GM12891 (cell line): ENCODE measurements around the gene PCK2.

Experiments
- POLR2A ChIP-seq: IDR thresholded peaks from 2 replicates; pipeline ENCODE4 v1.6.1; 2011; ENCODE audit warnings: low read depth, low read length, control low read depth
- POLR2AphosphoS5 ChIP-seq: IDR thresholded peaks from 2 replicates; pipeline ENCODE4 v1.6.1; 2011; ENCODE audit warnings: low read depth, low read length, control low read depth

- no peak for TF ChIP-seq POLR2AphosphoS5
- no peak for TF ChIP-seq POLR2A
These were observed 29.3 kb upstream of the PCK2 start for GRCh38 chr14:24064856-24065255.
